B cell (primary cell): ENCODE results near the gene ZFR2. TPM values are rescaled to one million over a fixed set of nuclear protein-coding genes. Genes with fewer than 3 reads are reported as not detected.
A peak's percentile ranks its signal among the peaks of the same experiment; 100 is the strongest.

ENCODE experiments used
- ATAC-seq: fragments of 200-7000 bp; cut with Tn5 transposase; one replicate; pipeline ENCODE4 v1.10.0; 2021; ENCODE audit warnings: low read depth, mild to moderate bottlenecking, moderate number of reproducible peaks, moderate library complexity
- CTCF ChIA-PET: fragments of 350-600 bp; sonication (Branson Sonifier 250); formaldehyde crosslinking; loops from one replicate; lab custom pipeline; 2021; ENCODE audit warnings: antibody characterized with exemption, inconsistent platforms; lab: Charles Lee
- POLR2A ChIA-PET: fragments of 350-600 bp; sonication (Branson Sonifier 250); formaldehyde crosslinking; loops from one replicate; lab custom pipeline; 2021; ENCODE audit warnings: antibody characterized with exemption; lab: Charles Lee
- DNase-seq: peaks from one replicate; pipeline ENCODE4 v3.0.0; 2013
- H2AFZ ChIP-seq: 2 replicates; pipeline ENCODE4 v1.6.1; 2012; ENCODE audit warnings: mild to moderate bottlenecking, low read depth, low read length; ENCODE audit not compliant: insufficient read depth, poor library complexity, severe bottlenecking
- H3K27ac ChIP-seq, 2 donors: 1 replicate in 1 of 2; 2 replicates in 1 of 2; pipeline ENCODE4 v1.5.1; 2012 to 2013; ENCODE audit warnings: low read length in 2 of 2, mild to moderate bottlenecking in 2 of 2, moderate library complexity in 1 of 2
- H3K27me3 ChIP-seq, 4 experiments: fragments of 200-600 bp in 1 of 4; sonication (generic) in 1 of 4; replicated peaks in 1 of 4; 1 replicate in 2 of 4; 2 replicates in 2 of 4; pipeline versions ENCODE4 v1.6.1 to v1.7.0; 2013 to 2016; ENCODE audit warnings: low read length in 3 of 4, mild to moderate bottlenecking in 2 of 4, mixed read lengths in 1 of 4, moderate library complexity in 1 of 4; ENCODE audit not compliant: insufficient read depth in 4 of 4, control insufficient read depth in 3 of 4; ENCODE audit errors: control extremely low read depth in 1 of 4
- H3K36me3 ChIP-seq, 2 experiments: replicated peaks in 1 of 2; 1 replicate in 1 of 2; 2 replicates in 1 of 2; pipeline versions ENCODE4 v1.6.1 to v1.7.1; 2013; ENCODE audit warnings: low read length in 1 of 2; ENCODE audit not compliant: insufficient read depth in 2 of 2, control insufficient read depth in 1 of 2; ENCODE audit errors: control extremely low read depth in 1 of 2, extremely low read depth in 1 of 2
- H3K4me1 ChIP-seq, 2 donors: fragments of 200-600 bp in 1 of 2; sonication (generic) in 1 of 2; 1 replicate in 1 of 2; 2 replicates in 1 of 2; pipeline versions ENCODE4 v1.5.1 to v1.6.1; 2013 to 2017; ENCODE audit warnings: low read length in 2 of 2; ENCODE audit not compliant: control insufficient read depth in 2 of 2, insufficient read depth in 2 of 2
- H3K4me2 ChIP-seq: replicated peaks from 2 replicates; pipeline ENCODE3; 2012; ENCODE audit warnings: mild to moderate bottlenecking, low read depth, low read length; ENCODE audit not compliant: poor library complexity, severe bottlenecking
- H3K4me3 ChIP-seq, 5 experiments: fragments of 200-600 bp in 1 of 5; sonication (generic) in 1 of 5; 1 replicate in 3 of 5; 2 replicates in 2 of 5; pipeline versions ENCODE4 v1.5.1 to v1.7.0; 2011 to 2016; ENCODE audit warnings: low read length in 4 of 5, mild to moderate bottlenecking in 4 of 5, low read depth in 2 of 5, control low read depth in 1 of 5, moderate library complexity in 1 of 5; ENCODE audit not compliant: insufficient read depth in 1 of 5; ENCODE audit errors: control extremely low read depth in 1 of 5, extremely low read depth in 1 of 5
- H3K79me2 ChIP-seq: fragments of 200-600 bp; sonication (generic); one replicate; pipeline ENCODE4 v1.6.0; 2016; ENCODE audit warnings: low read length; ENCODE audit not compliant: control insufficient read depth, insufficient read depth
- H3K9ac ChIP-seq: fragments of 200-600 bp; sonication (generic); 2 replicates; pipeline ENCODE4 v1.6.1; 2017; ENCODE audit warnings: mild to moderate bottlenecking, low read length, moderate library complexity
- H3K9me3 ChIP-seq, 3 donors: one replicate each; pipeline versions ENCODE4 v1.6.1 to v1.7.1; 2013; ENCODE audit warnings: low read length in 2 of 3; ENCODE audit not compliant: control insufficient read depth in 2 of 3, insufficient read depth in 1 of 3; ENCODE audit errors: control extremely low read depth in 1 of 3
- H4K20me1 ChIP-seq: 2 replicates; pipeline ENCODE4 v1.6.0; 2012; ENCODE audit warnings: mild to moderate bottlenecking, low read length; ENCODE audit not compliant: insufficient read depth, control insufficient read depth, poor library complexity, severe bottlenecking
- H3K27ac Mint-ChIP-seq: one replicate; pipeline ENCODE4 v1.8.0; 2021; ENCODE audit warnings: mixed read lengths
- H3K27me3 Mint-ChIP-seq: one replicate; pipeline ENCODE4 v1.8.0; 2021; ENCODE audit warnings: mixed read lengths
- H3K4me1 Mint-ChIP-seq: one replicate; pipeline ENCODE4 v1.8.0; 2021; ENCODE audit warnings: mixed read lengths
- H3K4me3 Mint-ChIP-seq: one replicate; pipeline ENCODE4 v1.8.0; 2021; ENCODE audit warnings: mixed read lengths
- H3K9me3 Mint-ChIP-seq: one replicate; pipeline ENCODE4 v1.8.0; 2022; ENCODE audit warnings: mixed read lengths; ENCODE audit not compliant: insufficient read depth
- CTCF ChIP-seq: fragments of 200-600 bp; IDR thresholded peaks from one replicate; pipeline ENCODE4 v1.8.0; 2022; ENCODE audit warnings: antibody characterized with exemption, mild to moderate bottlenecking
- EZH2 ChIP-seq: IDR thresholded peaks from 2 replicates; pipeline ENCODE4 v1.6.1; 2012; ENCODE audit warnings: borderline replicate concordance, low read depth, mild to moderate bottlenecking, moderate library complexity, low read length; ENCODE audit not compliant: insufficient read depth, poor library complexity, severe bottlenecking
- WGBS: methylation state at CpG from one replicate; pipeline ENCODE4 v1.1.5; 2013; ENCODE audit warnings: missing lambda C conversion rate; ENCODE audit not compliant: insufficient coverage; 5-methylcytosine and 5-hydroxymethylcytosine counted together
- intact Hi-C: fragments of 100-400 bp; cut with micrococcal nuclease; formaldehyde crosslinking; loops from one replicate; pipeline ENCODE4 v1.10.0; 2022
- polyA plus RNA-seq: library from polyadenylated mRNA; depleted of rRNA; stranded (reverse); fragments of >200 nt; gene quantifications from 2 replicates; pipeline ENCODE4 v1.2.3, GENCODE V29; 2012
- total RNA-seq, 2 donors: library from RNA; stranded (reverse); fragments of 120-200 nt in 1 of 2; gene quantifications; 1 replicate in 1 of 2; 2 replicates in 1 of 2; pipeline versions ENCODE4 v1.2.3 to v1.2.4, GENCODE V29; 2013 to 2022

ZFR2 gene
- total and polyA plus RNA-seq, 2 donors (not counting 1 experiment from before 2014, with no cell fraction given): 0.36 to 0.39 TPM

DNA sequence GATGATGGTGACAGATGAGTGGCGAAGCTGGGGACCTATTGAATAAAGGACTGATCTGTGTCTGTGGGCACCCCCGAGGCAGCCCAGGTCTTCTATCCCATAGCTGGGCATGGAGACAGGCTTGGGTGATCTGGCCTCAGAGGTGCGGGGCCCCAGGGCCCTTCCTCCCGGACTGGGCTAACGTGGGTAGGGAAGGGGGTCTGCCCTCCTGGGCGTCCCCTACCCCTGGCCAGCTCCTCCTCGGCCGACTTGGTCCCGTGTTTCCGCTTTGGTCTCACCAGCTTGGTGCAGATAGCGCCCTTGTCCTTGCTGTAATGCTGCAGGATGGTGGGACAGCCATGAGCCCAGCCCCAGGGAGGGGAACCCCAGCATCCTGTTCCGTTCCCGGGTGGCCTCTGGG is 85.9 kb downstream of the ZFR2 start:
- no peak overlapping the region for H2AFZ ChIP-seq
- POLR2A ChIA-PET: no interaction called here
- intact Hi-C loops: no loop called here

GRCh38 chr19:3782330-3782729 is 86.5 kb downstream of the ZFR2 start:
- Histone ChIP-seq H3K36me3 (no peaks in the 10 kb centered on the region), H3K4me3 (no peak overlapping the region), H3K27ac (no peak overlapping the region), H3K27me3 (peaks cover 0 to 2% (median 0%) of the 10 kb centered on the region in 4 experiments), H3K4me2 (no peak overlapping the region), H2AFZ (no peak overlapping the region), H3K9me3 (peaks cover 0 to 31% (median 21%) of the 10 kb centered on the region in 3 donors), H3K4me1 (peaks cover 11 to 13% of the 10 kb centered on the region in 2 donors), H4K20me1 (no peaks in the 10 kb centered on the region), H3K79me2 (no peaks in the 10 kb centered on the region), H3K9ac (no peak overlapping the region)
- WGBS: 100% methylated on average over 1 of the region's 1 CpG
- Mint-ChIP-seq H3K27ac (no peak overlapping the region), H3K27me3 (no peaks in the 10 kb centered on the region), H3K4me3 (peak overlapping the region; percentile 14), H3K9me3 (peaks cover 12% of the 10 kb centered on the region), H3K4me1 (peaks cover 18% of the 10 kb centered on the region)
- TF ChIP-seq CTCF (no peak), EZH2 (no peak)
- CTCF ChIA-PET: no interaction called here
- POLR2A ChIA-PET: no interaction called here
- ATAC-seq: no peak
- intact Hi-C loops: no loop called here
- no peak for DNase-seq

More for the DNA sequence above, 85.9 kb downstream of the ZFR2 start:
- Histone ChIP-seq H3K9ac (no peak overlapping the region), H3K79me2 (no peaks in the 10 kb centered on the region), H3K4me1 (peaks cover 11 to 13% of the 10 kb centered on the region in 2 donors), H3K4me3 (no peak overlapping the region), H3K4me2 (no peak overlapping the region), H3K9me3 (peaks cover 0 to 31% (median 21%) of the 10 kb centered on the region in 3 donors), H3K27me3 (peaks cover 0 to 2% (median 0%) of the 10 kb centered on the region in 4 experiments), H4K20me1 (no peaks in the 10 kb centered on the region), H3K36me3 (no peaks in the 10 kb centered on the region), H3K27ac (no peak overlapping the region)
- no peak for DNase-seq
- TF ChIP-seq EZH2: no peak
- TF ChIP-seq CTCF: no peak
- peaks cover 18% of the 10 kb centered on the region for H3K4me1 Mint-ChIP-seq
- H3K27me3 Mint-ChIP-seq: no peaks in the 10 kb centered on the region
- 95% methylated on average over 13 of the region's 13 CpGs for WGBS
- H3K9me3 Mint-ChIP-seq: peaks cover 12% of the 10 kb centered on the region
- no peak for ATAC-seq
- no peak overlapping the region for H3K4me3 Mint-ChIP-seq
- no peak overlapping the region for H3K27ac Mint-ChIP-seq
- CTCF ChIA-PET: no interaction called here
